ENCODE data around the gene SGMS2. TPM values are rescaled to one million over a fixed set of nuclear protein-coding genes. Genes with fewer than 3 reads are reported as not detected.

SGMS2 gene
- total and polyA plus RNA-seq, 4 donors, result 7.3 to 41.7 (median 14.1) TPM

GRCh38 chr4:107893171-107894137 is 68.7 kb downstream of the SGMS2 start:
- H3K4me1 ChIP-seq (ENCODE audit: control insufficient read depth in 4 of 4, insufficient read depth in 4 of 4, low read length in 3 of 4), result peaks cover 0 to 23% (median 2%) of the 10 kb centered on the region in 4 donors
- H3K4me3 ChIP-seq (ENCODE audit: low read depth in 1 of 3, low read length in 3 of 3), result no peak overlapping the region
- H3K36me3 ChIP-seq (ENCODE audit: control insufficient read depth in 4 of 4, insufficient read depth in 3 of 4, low read depth in 1 of 4, low read length in 3 of 4), result no peaks in the 10 kb centered on the region
- H3K9ac ChIP-seq (ENCODE audit: low read depth in 1 of 2, low read length in 2 of 2), result no peak overlapping the region
- no peak overlapping the region for H3K27ac ChIP-seq (ENCODE audit: low read depth in 1 of 2, low read length in 2 of 2)
- no peaks in the 10 kb centered on the region for H3K9me3 ChIP-seq (ENCODE audit: control insufficient read depth in 4 of 4, low read length in 3 of 4)
- DNase-seq (ENCODE audit: low spot score), result no peak
- 78% methylated on average over 4 of the region's 4 CpGs for WGBS
- TF ChIP-seq GABPA (IDR thresholded peaks at IDR 0.05 in 1 of 2, conservative IDR thresholded peaks at IDR 0.05 in 1 of 2) (no peak), REST (IDR thresholded peaks at IDR 0.05) (no peak)
- no peaks in the 10 kb centered on the region for H3K27me3 ChIP-seq (ENCODE audit: control insufficient read depth in 4 of 4, insufficient read depth in 4 of 4, low read length in 3 of 4)

DNA sequence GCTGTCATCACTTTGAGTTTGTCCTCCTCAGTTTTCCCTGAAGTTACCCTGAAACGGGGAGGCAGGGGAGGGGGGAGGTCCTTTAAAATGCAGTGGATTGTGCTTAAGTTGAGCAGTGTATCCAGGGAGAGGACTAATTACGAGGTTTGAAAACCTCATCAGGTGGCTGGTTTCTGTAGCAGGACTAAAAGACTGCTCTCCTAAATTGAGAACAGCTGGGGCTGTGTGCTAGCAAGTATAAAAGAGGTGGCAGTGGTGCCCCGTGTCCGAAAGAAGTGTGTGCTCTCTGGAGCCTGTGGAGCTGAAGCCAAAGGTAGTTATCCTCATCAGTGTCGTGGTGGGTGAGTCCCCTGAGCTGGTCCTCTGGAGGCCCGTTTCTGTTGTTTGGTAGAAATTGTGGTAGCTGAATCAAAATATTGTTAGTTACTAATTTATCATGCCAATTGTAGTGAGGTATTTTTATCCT is 69.4 kb downstream of the SGMS2 start:
- Histone ChIP-seq H3K27me3 (ENCODE audit: control insufficient read depth in 4 of 4, insufficient read depth in 4 of 4, low read length in 3 of 4) (no peaks in the 10 kb centered on the region), H3K4me1 (ENCODE audit: control insufficient read depth in 4 of 4, insufficient read depth in 4 of 4, low read length in 3 of 4) (peaks cover 0 to 23% (median 2%) of the 10 kb centered on the region in 4 donors), H3K27ac (ENCODE audit: low read depth in 1 of 2, low read length in 2 of 2) (no peak overlapping the region), H3K36me3 (ENCODE audit: control insufficient read depth in 4 of 4, insufficient read depth in 3 of 4, low read depth in 1 of 4, low read length in 3 of 4) (no peaks in the 10 kb centered on the region), H3K9ac (ENCODE audit: low read depth in 1 of 2, low read length in 2 of 2) (no peak overlapping the region), H3K4me3 (ENCODE audit: low read depth in 1 of 3, low read length in 3 of 3) (no peak overlapping the region), H3K9me3 (ENCODE audit: control insufficient read depth in 4 of 4, low read length in 3 of 4) (no peaks in the 10 kb centered on the region)
- 81% methylated on average over 6 of the region's 6 CpGs for WGBS
- TF ChIP-seq NR2F2 (IDR thresholded peaks at IDR 0.05) (no peak), ZBTB33 (IDR thresholded peaks at IDR 0.05) (no peak), JUND (IDR thresholded peaks at IDR 0.05) (no peak), CTCF (IDR thresholded peaks at IDR 0.05; ENCODE audit: low read depth, low read length, missing input control) (no peak), MAX (IDR thresholded peaks at IDR 0.05) (no peak), SP1 (IDR thresholded peaks at IDR 0.05) (no peak), HNF4G (IDR thresholded peaks at IDR 0.05) (no peak), RXRA (IDR thresholded peaks at IDR 0.05) (no peak), YY1 (IDR thresholded peaks at IDR 0.05) (no peak)
- DNase-seq (ENCODE audit: low spot score), result no peak
